H1 (cell line): ENCODE measurements around the gene NEMF. TPM values are rescaled to one million over a fixed set of nuclear protein-coding genes. Genes with fewer than 3 reads are reported as not detected.
A peak's percentile ranks its signal among the peaks of the same experiment; 100 is the strongest.

Source experiments
- CTCF ChIA-PET: fragments of 300-600 bp; sonication (Branson Sonifier 250); formaldehyde crosslinking; loops from one replicate; lab custom pipeline; 2021; ENCODE audit not compliant: partially characterized antibody; lab: Charles Lee
- POLR2A ChIA-PET: fragments of 300-600 bp; sonication (Branson Sonifier 250); formaldehyde crosslinking; loops from one replicate; lab custom pipeline; 2021; ENCODE audit warnings: inconsistent platforms; ENCODE audit not compliant: partially characterized antibody; lab: Charles Lee
- DNase-seq, 2 experiments: peaks; one replicate each; pipeline versions ENCODE4 v3.0.0 to v3.0.0-alpha.2; 2010 to 2022; ENCODE audit warnings: low spot score in 2 of 2, low read depth in 1 of 2, mixed read lengths in 1 of 2
- FAIRE-seq: peaks from 2 replicates; lab custom pipeline; 2011; peaks lifted over from hg19 to GRCh38; lab: Jason Lieb, UNC
- H2AFZ ChIP-seq: 2 replicates; pipeline ENCODE4 v1.8.1; 2012; ENCODE audit warnings: low read length, inconsistent platforms
- H2AK5ac ChIP-seq: 2 replicates; pipeline ENCODE4 v1.6.1; 2013; ENCODE audit warnings: low read depth, low read length
- H2BK120ac ChIP-seq: replicated peaks from 2 replicates; pipeline ENCODE3; 2013; ENCODE audit warnings: low read depth, low read length, inconsistent platforms
- H2BK12ac ChIP-seq: 2 replicates; pipeline ENCODE4 v1.6.1; 2013; ENCODE audit warnings: low read depth, low read length
- H2BK15ac ChIP-seq: 2 replicates; pipeline ENCODE4 v1.6.1; 2013; ENCODE audit warnings: low read length
- H2BK20ac ChIP-seq: 2 replicates; pipeline ENCODE4 v1.6.1; 2013; ENCODE audit warnings: low read length
- H2BK5ac ChIP-seq: 2 replicates; pipeline ENCODE4 v1.6.1; 2013; ENCODE audit warnings: low read depth, low read length
- H3K14ac ChIP-seq: 2 replicates; pipeline ENCODE4 v1.6.1; 2013; ENCODE audit warnings: inconsistent platforms; ENCODE audit not compliant: insufficient read length
- H3K18ac ChIP-seq: 2 replicates; pipeline ENCODE4 v1.6.1; 2013; ENCODE audit warnings: low read length; ENCODE audit errors: extremely low read depth
- H3K23ac ChIP-seq: 2 replicates; pipeline ENCODE4 v1.6.1; 2013; ENCODE audit warnings: inconsistent platforms; ENCODE audit not compliant: insufficient read length
- H3K23me2 ChIP-seq: 2 replicates; pipeline ENCODE4 v1.6.1; 2013; ENCODE audit warnings: low read depth, low read length
- H3K27ac ChIP-seq: 2 replicates; pipeline ENCODE4 v1.6.1; 2011; ENCODE audit warnings: low read depth, low read length, inconsistent platforms
- H3K27me3 ChIP-seq, 4 experiments: replicated peaks in 1 of 4; 1 replicate in 1 of 4; 2 replicates in 3 of 4; pipeline versions ENCODE4 v1.6.1 to v1.8.1; 2011 to 2013; ENCODE audit warnings: low read length in 3 of 4, mild to moderate bottlenecking in 3 of 4, inconsistent platforms in 2 of 4, mixed read lengths in 2 of 4, moderate library complexity in 1 of 4; ENCODE audit not compliant: control insufficient read depth in 3 of 4, insufficient read depth in 3 of 4; ENCODE audit errors: extremely low read depth in 1 of 4
- H3K36me3 ChIP-seq, 4 experiments: 2 replicates each; pipeline versions ENCODE4 v1.6.1 to v1.8.1; 2011 to 2013; ENCODE audit warnings: mild to moderate bottlenecking in 4 of 4, low read length in 3 of 4, moderate library complexity in 2 of 4, control low read depth in 1 of 4, inconsistent platforms in 1 of 4; ENCODE audit not compliant: insufficient read depth in 4 of 4, control insufficient read depth in 2 of 4
- H3K4ac ChIP-seq: replicated peaks from 2 replicates; pipeline ENCODE3; 2013; ENCODE audit warnings: low read length, low read depth, mixed read lengths, inconsistent platforms; ENCODE audit not compliant: insufficient read length
- H3K4me1 ChIP-seq, 4 experiments: replicated peaks in 1 of 4; 1 replicate in 1 of 4; 2 replicates in 3 of 4; pipeline versions ENCODE4 v1.6.1 to v1.8.1; 2011 to 2013; ENCODE audit warnings: low read length in 3 of 4, inconsistent platforms in 2 of 4, mixed read lengths in 1 of 4; ENCODE audit not compliant: insufficient read depth in 4 of 4, control insufficient read depth in 3 of 4
- H3K4me2 ChIP-seq, 2 experiments: 2 replicates each; pipeline versions ENCODE4 v1.6.1 to v1.8.1; 2011 to 2013; ENCODE audit warnings: low read depth in 2 of 2, low read length in 2 of 2, control low read depth in 1 of 2, inconsistent platforms in 1 of 2, mild to moderate bottlenecking in 1 of 2; ENCODE audit not compliant: insufficient read depth in 1 of 2
- H3K4me3 ChIP-seq, 4 experiments: fragments of 200-600, 300-600 bp in 1 of 4; sonication (generic), shearing (Covaris generic), sonication (Bioruptor Twin) in 1 of 4; 2 replicates each; pipeline versions ENCODE4 v1.5.1 to v1.8.1; 2011 to 2016; ENCODE audit warnings: low read length in 4 of 4, low read depth in 3 of 4, control low read depth in 2 of 4, inconsistent platforms in 2 of 4, mild to moderate bottlenecking in 2 of 4, mixed read lengths in 1 of 4, moderate library complexity in 1 of 4; ENCODE audit not compliant: insufficient read depth in 2 of 4; ENCODE audit errors: extremely low read depth in 1 of 4
- H3K56ac ChIP-seq: replicated peaks from 2 replicates; pipeline ENCODE3; 2013; ENCODE audit warnings: low read depth, mild to moderate bottlenecking, mixed read lengths, low read length, inconsistent platforms; ENCODE audit not compliant: insufficient read length
- H3K79me1 ChIP-seq: 2 replicates; pipeline ENCODE4 v1.6.1; 2013; ENCODE audit warnings: low read depth, low read length, control low read depth
- H3K79me2 ChIP-seq, 2 experiments: 2 replicates each; pipeline versions ENCODE4 v1.6.1 to v1.8.1; 2012 to 2013; ENCODE audit warnings: low read length in 2 of 2, mild to moderate bottlenecking in 2 of 2, inconsistent platforms in 1 of 2; ENCODE audit not compliant: insufficient read depth in 2 of 2, control insufficient read depth in 1 of 2
- H3K9ac ChIP-seq, 4 experiments: replicated peaks in 1 of 4; 1 replicate in 1 of 4; 2 replicates in 3 of 4; pipeline versions ENCODE4 v1.6.1 to v1.8.1; 2011 to 2013; ENCODE audit warnings: low read depth in 3 of 4, low read length in 3 of 4, control low read depth in 2 of 4, mild to moderate bottlenecking in 2 of 4, moderate library complexity in 2 of 4, inconsistent platforms in 1 of 4; ENCODE audit errors: extremely low read depth in 1 of 4
- H3K9me3 ChIP-seq, 2 experiments: 2 replicates each; pipeline versions ENCODE4 v1.6.1 to v1.8.1; 2012 to 2013; ENCODE audit warnings: mild to moderate bottlenecking in 2 of 2, moderate library complexity in 2 of 2, control low read depth in 1 of 2, inconsistent platforms in 1 of 2, low read depth in 1 of 2, low read length in 1 of 2, mixed read lengths in 1 of 2; ENCODE audit not compliant: insufficient read depth in 2 of 2
- H4K20me1 ChIP-seq, 2 experiments: replicated peaks in 1 of 2; 2 replicates each; pipeline versions ENCODE3 to v1.8.1; 2011 to 2013; ENCODE audit warnings: inconsistent platforms in 2 of 2, low read length in 2 of 2, mild to moderate bottlenecking in 1 of 2; ENCODE audit not compliant: insufficient read depth in 2 of 2, control insufficient read depth in 1 of 2
- H4K5ac ChIP-seq: 2 replicates; pipeline ENCODE4 v1.6.1; 2013; ENCODE audit warnings: low read length, low read depth, mixed read lengths, inconsistent platforms; ENCODE audit not compliant: insufficient read length
- H4K8ac ChIP-seq: 2 replicates; pipeline ENCODE4 v1.8.0; 2013; ENCODE audit warnings: mild to moderate bottlenecking, moderate library complexity, low read length, inconsistent platforms; ENCODE audit not compliant: insufficient read depth; ENCODE audit errors: extremely low read depth
- H4K91ac ChIP-seq: replicated peaks from 2 replicates; pipeline ENCODE3; 2013; ENCODE audit warnings: low read length, mixed read lengths, inconsistent platforms; ENCODE audit not compliant: insufficient read length
- BACH1 ChIP-seq: IDR thresholded peaks from 2 replicates; pipeline ENCODE4 v1.6.1; 2012; ENCODE audit warnings: low read length, improper control_type of control experiment
- CHD2 ChIP-seq: IDR thresholded peaks from 2 replicates; pipeline ENCODE4 v1.6.1; 2012; ENCODE audit warnings: low read length, improper control_type of control experiment
- NANOG ChIP-seq: IDR thresholded peaks from 2 replicates; pipeline ENCODE4 v1.6.1; 2011; ENCODE audit warnings: low read length, low read depth, mild to moderate bottlenecking, inconsistent platforms; ENCODE audit not compliant: insufficient read depth, poor library complexity, severe bottlenecking
- POLR2A ChIP-seq, 2 experiments: IDR thresholded peaks; 1 replicate in 1 of 2; 2 replicates in 1 of 2; pipeline ENCODE4 v1.6.1; 2011; ENCODE audit warnings: low read depth in 2 of 2, low read length in 2 of 2, mild to moderate bottlenecking in 2 of 2; ENCODE audit errors: control extremely low read depth in 1 of 2
- WGBS, 2 experiments: shearing (Covaris generic) in 1 of 2; methylation state at CpG; one replicate each; pipeline versions ENCODE4 v1.1.6 to v1.1.7; 2013 to 2015; ENCODE audit warnings: low lambda C conversion rate in 2 of 2, mixed read lengths in 2 of 2, inconsistent platforms in 1 of 2, low coverage in 1 of 2, missing lambda C conversion rate in 1 of 2; ENCODE audit not compliant: insufficient replicate concordance in 2 of 2, insufficient coverage in 1 of 2, insufficient read length in 1 of 2; ENCODE audit errors: extremely low coverage in 1 of 2, missing lambda C conversion rate in 1 of 2; 5-methylcytosine and 5-hydroxymethylcytosine counted together
- polyA plus RNA-seq, 7 experiments: library from polyadenylated mRNA; depleted of rRNA in 3 of 7; stranded (reverse) in 5 of 7; unstranded in 2 of 7; fragments of >200 nt in 5 of 7; fragments of 200-250 nt in 2 of 7; gene quantifications; 1 replicate in 5 of 7; 2 replicates in 1 of 7; 4 replicates in 1 of 7; pipeline versions ENCODE4 v1.2.1 to v1.2.3, GENCODE V29; 2011 to 2013; ENCODE audit warnings: missing spikeins in 2 of 7, mixed read lengths in 2 of 7
- total RNA-seq: library from RNA; stranded (reverse); fragmentation: NEBNext Ultra II Directional; extraction: Animal tissue kit (Norgen Biotek cat#: 25700); gene quantifications from 2 replicates; pipeline ENCODE4 v1.2.1, GENCODE V29; 2021
- TF ChIP-seq, protein P1 (sequence below): IDR thresholded peaks from 2 replicates; pipeline ENCODE4 v1.6.1; 2012; ENCODE audit warnings: inconsistent platforms
- TF ChIP-seq, protein P2 (sequence below), 3 experiments: IDR thresholded peaks; 1 replicate in 2 of 3; 2 replicates in 1 of 3; pipeline versions ENCODE4 v1.5.1 to v1.6.1; 2011; ENCODE audit warnings: low read length in 3 of 3, mild to moderate bottlenecking in 3 of 3, inconsistent platforms in 2 of 3, low read depth in 1 of 3, moderate library complexity in 1 of 3; ENCODE audit not compliant: insufficient read depth in 1 of 3; ENCODE audit errors: control extremely low read depth in 1 of 3

NEMF gene
- total and polyA plus RNA-seq, 2 of the 8 experiments (the other 6 are each of a cell fraction or from before 2014, with no cell fraction given): 8.3 to 45.5 TPM

DNA sequence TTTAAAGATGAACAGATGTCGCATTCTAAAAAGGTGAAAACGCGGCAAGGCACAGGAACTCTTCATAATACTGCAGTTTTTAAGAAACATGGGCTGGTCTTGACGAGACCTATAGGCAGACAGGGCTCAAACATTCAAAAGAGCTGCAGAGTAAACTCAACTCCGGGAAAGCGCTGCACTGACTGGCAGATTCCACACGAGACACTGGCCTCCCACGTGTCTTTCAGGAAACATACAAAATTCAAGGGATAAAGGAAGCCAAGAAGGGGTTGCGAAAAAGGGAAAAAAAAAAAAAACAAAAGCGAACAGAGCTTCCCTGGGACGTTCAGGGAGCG, 39.7 kb upstream of the NEMF start:
- H3K4ac ChIP-seq: no peak overlapping the region
- no peak for FAIRE-seq
- H3K18ac ChIP-seq: peak overlapping the region; percentile 73; the same call in 1 of the 2 replicates
- H3K27ac ChIP-seq: peak overlapping the region; percentile 88
- H3K79me1 ChIP-seq: no peaks in the 10 kb centered on the region
- H2BK120ac ChIP-seq: no peak overlapping the region
- TF ChIP-seq BACH1 (peak; percentile 8; the same call in 1 of the 2 replicates), POLR2A (IDR thresholded peaks at IDR 0.05; ENCODE audit: control extremely low read depth in 1 of 2, low read depth in 2 of 2, low read length in 2 of 2) (peak in 1 of 2 experiments; percentile 3; a peak in 1 of 3 replicates), NANOG (no peak), CHD2 (no peak)
- TF ChIP-seq, protein P1, sequence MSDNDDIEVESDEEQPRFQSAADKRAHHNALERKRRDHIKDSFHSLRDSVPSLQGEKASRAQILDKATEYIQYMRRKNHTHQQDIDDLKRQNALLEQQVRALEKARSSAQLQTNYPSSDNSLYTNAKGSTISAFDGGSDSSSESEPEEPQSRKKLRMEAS: peak; percentile 57
- TF ChIP-seq, protein P2, sequence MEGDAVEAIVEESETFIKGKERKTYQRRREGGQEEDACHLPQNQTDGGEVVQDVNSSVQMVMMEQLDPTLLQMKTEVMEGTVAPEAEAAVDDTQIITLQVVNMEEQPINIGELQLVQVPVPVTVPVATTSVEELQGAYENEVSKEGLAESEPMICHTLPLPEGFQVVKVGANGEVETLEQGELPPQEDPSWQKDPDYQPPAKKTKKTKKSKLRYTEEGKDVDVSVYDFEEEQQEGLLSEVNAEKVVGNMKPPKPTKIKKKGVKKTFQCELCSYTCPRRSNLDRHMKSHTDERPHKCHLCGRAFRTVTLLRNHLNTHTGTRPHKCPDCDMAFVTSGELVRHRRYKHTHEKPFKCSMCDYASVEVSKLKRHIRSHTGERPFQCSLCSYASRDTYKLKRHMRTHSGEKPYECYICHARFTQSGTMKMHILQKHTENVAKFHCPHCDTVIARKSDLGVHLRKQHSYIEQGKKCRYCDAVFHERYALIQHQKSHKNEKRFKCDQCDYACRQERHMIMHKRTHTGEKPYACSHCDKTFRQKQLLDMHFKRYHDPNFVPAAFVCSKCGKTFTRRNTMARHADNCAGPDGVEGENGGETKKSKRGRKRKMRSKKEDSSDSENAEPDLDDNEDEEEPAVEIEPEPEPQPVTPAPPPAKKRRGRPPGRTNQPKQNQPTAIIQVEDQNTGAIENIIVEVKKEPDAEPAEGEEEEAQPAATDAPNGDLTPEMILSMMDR (IDR thresholded peaks at IDR 0.05; ENCODE audit: control extremely low read depth in 1 of 3, insufficient read depth in 1 of 3, low read depth in 1 of 3, low read length in 3 of 3): 0 out of 4 replicates have a peak, but pooled peaks of 1 of the 3 experiments have one; percentile 7
- TF ChIP-seq, all 59 proteins: peak for 4
- ChIA-PET CTCF (interaction anchor here (0.5 to 1.9 kb wide), 6 partner anchors 8 to 285 kb away, joined by 3 to 7 read pairs (median 4); no protein-coding TSS in a partner anchor), POLR2A (interaction anchor here (0.7 to 2.6 kb wide), 14 partner anchors 10 to 224 kb away, joined by 3 to 22 read pairs (median 5); partner anchors contain the start of genes NEMF and VCPKMT)
- Histone ChIP-seq H3K79me2 (peaks cover 8 to 41% of the 10 kb centered on the region in 2 experiments), H2AFZ (peak overlapping the region; percentile 34; the same call in 1 of the 2 replicates), H3K56ac (peak overlapping the region; percentile 82), H4K5ac (peak overlapping the region; percentile 92), H4K20me1 (peaks cover 8 to 14% of the 10 kb centered on the region in 2 experiments), H2BK12ac (no peak overlapping the region), H3K23me2 (peaks cover 3% of the 10 kb centered on the region; the same call in 1 of the 2 replicates), H3K23ac (no peak overlapping the region), H3K14ac (no peak overlapping the region), H4K91ac (peak overlapping the region; percentile 60), H2BK5ac (peak overlapping the region; percentile 87), H2BK20ac (no peak overlapping the region), H4K8ac (peak overlapping the region; percentile 97; the same call in 1 of the 2 replicates), H2AK5ac (no peak overlapping the region), H3K9me3 (no peaks in the 10 kb centered on the region), H3K27me3 (no peaks in the 10 kb centered on the region), H3K4me1 (no peaks in the 10 kb centered on the region; a peak in 2 of 7 replicates), H3K4me2 (peak overlapping the region; percentile 83 to 89), H3K9ac (peak overlapping the region in 3 of 4 experiments; percentile 93 to 97 (median 97); a peak in 6 of 7 replicates), H2BK15ac (no peak overlapping the region), H3K36me3 (peaks cover 0 to 17% (median 0%) of the 10 kb centered on the region in 4 experiments; a peak in 1 of 8 replicates), H3K4me3 (peak overlapping the region; percentile 82 to 93 (median 84))
- no peak for DNase-seq
- 12% methylated on average over 8 of the region's 12 CpGs; no CpG with 5 or more reads in 1 of the 2 experiments for WGBS, 2 experiments
